CD14-positive monocyte (primary cell): Measurements from ENCODE around the gene EPS15. TPM values are rescaled to one million over a fixed set of nuclear protein-coding genes. Genes with fewer than 3 reads are reported as not detected.

Experiments used
- DNase-seq, 3 donors: peaks; one replicate each; pipeline ENCODE4 v3.0.0-alpha.2; 2011 to 2022
- H2AFZ ChIP-seq: 2 replicates; pipeline ENCODE4 v1.6.0; 2012; ENCODE audit warnings: mild to moderate bottlenecking, low read depth, low read length, inconsistent platforms; ENCODE audit not compliant: insufficient read depth, poor library complexity, severe bottlenecking
- H3K27ac ChIP-seq, 2 donors: 1 replicate in 1 of 2; 2 replicates in 1 of 2; pipeline ENCODE4 v1.5.1; 2012 to 2013; ENCODE audit warnings: low read length in 2 of 2, control low read depth in 1 of 2, inconsistent platforms in 1 of 2, low read depth in 1 of 2, mild to moderate bottlenecking in 1 of 2
- H3K27me3 ChIP-seq, 2 donors: one replicate each; pipeline versions ENCODE4 v1.6.0 to v1.6.1; 2011 to 2013; ENCODE audit warnings: low read length in 2 of 2; ENCODE audit not compliant: control insufficient read depth in 2 of 2, insufficient read depth in 2 of 2
- H3K36me3 ChIP-seq, 2 donors: replicated peaks in 1 of 2; 1 replicate in 1 of 2; 2 replicates in 1 of 2; pipeline versions ENCODE4 v1.5.1 to v1.6.1; 2012 to 2013; ENCODE audit warnings: low read length in 2 of 2, control low read depth in 1 of 2, inconsistent platforms in 1 of 2, mild to moderate bottlenecking in 1 of 2; ENCODE audit not compliant: insufficient read depth in 2 of 2, control insufficient read depth in 1 of 2
- H3K4me1 ChIP-seq, 2 donors: 1 replicate in 1 of 2; 2 replicates in 1 of 2; pipeline versions ENCODE4 v1.5.1 to v1.6.1; 2012 to 2013; ENCODE audit warnings: low read length in 2 of 2, control low read depth in 1 of 2, inconsistent platforms in 1 of 2, mild to moderate bottlenecking in 1 of 2, moderate library complexity in 1 of 2; ENCODE audit not compliant: insufficient read depth in 2 of 2, control insufficient read depth in 1 of 2
- H3K4me2 ChIP-seq: replicated peaks from 2 replicates; pipeline ENCODE3; 2012; ENCODE audit warnings: low read length, moderate library complexity, mild to moderate bottlenecking; ENCODE audit not compliant: poor library complexity, severe bottlenecking; ENCODE audit errors: extremely low read depth
- H3K4me3 ChIP-seq, 3 experiments: fragments of 200-600 bp in 1 of 3; sonication (generic) in 1 of 3; replicated peaks in 1 of 3; 1 replicate in 2 of 3; 2 replicates in 1 of 3; pipeline ENCODE4 v1.5.1; 2011 to 2013; ENCODE audit warnings: low read length in 3 of 3, mild to moderate bottlenecking in 3 of 3, control low read depth in 2 of 3, low read depth in 2 of 3, inconsistent platforms in 1 of 3, moderate library complexity in 1 of 3
- H3K79me2 ChIP-seq: 2 replicates; pipeline ENCODE4 v1.6.0; 2012; ENCODE audit warnings: mild to moderate bottlenecking, control low read depth, inconsistent platforms, low read length, moderate library complexity; ENCODE audit not compliant: insufficient read depth
- H3K9ac ChIP-seq: 2 replicates; pipeline ENCODE4 v1.6.0; 2017; ENCODE audit warnings: low read length, mild to moderate bottlenecking; ENCODE audit not compliant: insufficient read depth, poor library complexity, severe bottlenecking
- H3K9me3 ChIP-seq, 2 donors: replicated peaks in 1 of 2; 1 replicate in 1 of 2; 2 replicates in 1 of 2; pipeline versions ENCODE4 v1.5.1 to v1.6.1; 2012 to 2013; ENCODE audit warnings: low read length in 2 of 2, control low read depth in 1 of 2; ENCODE audit not compliant: control insufficient read depth in 1 of 2, insufficient read depth in 1 of 2
- H4K20me1 ChIP-seq: 2 replicates; pipeline ENCODE4 v1.6.0; 2012; ENCODE audit warnings: mild to moderate bottlenecking, low read length, control low read depth, moderate library complexity; ENCODE audit not compliant: insufficient read depth
- H3K27ac Mint-ChIP-seq, 7 donors: one replicate each; pipeline ENCODE4 v1.8.0; 2020; ENCODE audit warnings: mild to moderate bottlenecking in 7 of 7, mixed read lengths in 7 of 7, moderate library complexity in 6 of 7, inconsistent platforms in 2 of 7
- H3K27me3 Mint-ChIP-seq, 3 donors: one replicate each; pipeline ENCODE4 v1.8.0; 2021 to 2022; ENCODE audit warnings: low read depth in 3 of 3, mild to moderate bottlenecking in 3 of 3, mixed read lengths in 3 of 3, moderate library complexity in 3 of 3, inconsistent platforms in 1 of 3
- H3K36me3 Mint-ChIP-seq, 2 donors: one replicate each; pipeline ENCODE4 v1.8.0; 2020; ENCODE audit warnings: mixed read lengths in 2 of 2, inconsistent platforms in 1 of 2, mild to moderate bottlenecking in 1 of 2
- H3K4me1 Mint-ChIP-seq: one replicate; pipeline ENCODE4 v1.8.0; 2020; ENCODE audit warnings: mild to moderate bottlenecking, mixed read lengths
- H3K4me3 Mint-ChIP-seq, 2 donors: one replicate each; pipeline ENCODE4 v1.8.0; 2020; ENCODE audit warnings: mild to moderate bottlenecking in 2 of 2, mixed read lengths in 2 of 2, moderate library complexity in 1 of 2
- H3K9me3 Mint-ChIP-seq, 7 donors: one replicate each; pipeline ENCODE4 v1.8.0; 2020 to 2022; ENCODE audit warnings: mixed read lengths in 7 of 7, mild to moderate bottlenecking in 6 of 7, moderate library complexity in 6 of 7, inconsistent platforms in 2 of 7
- WGBS: methylation state at CpG from one replicate; pipeline ENCODE4 v1.1.5; 2013; ENCODE audit warnings: missing lambda C conversion rate; ENCODE audit not compliant: insufficient coverage; 5-methylcytosine and 5-hydroxymethylcytosine counted together
- intact Hi-C, 2 donors: fragments of 100-400 bp; cut with micrococcal nuclease; formaldehyde crosslinking; loops; one replicate each; pipeline versions ENCODE4 v1.15.0 to v1.15.1; 2023
- polyA plus RNA-seq, 3 donors: library from polyadenylated mRNA; depleted of rRNA in 1 of 3; unstranded in 2 of 3; stranded (reverse) in 1 of 3; fragments of 300-500 nt in 2 of 3; fragments of >200 nt in 1 of 3; fragmentation: Illumina TruSeq in 2 of 3; gene quantifications; 1 replicate in 2 of 3; 2 replicates in 1 of 3; pipeline ENCODE4 v1.2.3, GENCODE V29; 2012 to 2021
- TF ChIP-seq, protein P1 (sequence below): fragments of 200-600 bp; IDR thresholded peaks from one replicate; pipeline ENCODE4 v1.8.0; 2022; ENCODE audit warnings: antibody characterized with exemption, mild to moderate bottlenecking

EPS15 gene
- polyA plus RNA-seq, 3 donors, result 26.7 to 53.6 (median 36.4) TPM

DNA sequence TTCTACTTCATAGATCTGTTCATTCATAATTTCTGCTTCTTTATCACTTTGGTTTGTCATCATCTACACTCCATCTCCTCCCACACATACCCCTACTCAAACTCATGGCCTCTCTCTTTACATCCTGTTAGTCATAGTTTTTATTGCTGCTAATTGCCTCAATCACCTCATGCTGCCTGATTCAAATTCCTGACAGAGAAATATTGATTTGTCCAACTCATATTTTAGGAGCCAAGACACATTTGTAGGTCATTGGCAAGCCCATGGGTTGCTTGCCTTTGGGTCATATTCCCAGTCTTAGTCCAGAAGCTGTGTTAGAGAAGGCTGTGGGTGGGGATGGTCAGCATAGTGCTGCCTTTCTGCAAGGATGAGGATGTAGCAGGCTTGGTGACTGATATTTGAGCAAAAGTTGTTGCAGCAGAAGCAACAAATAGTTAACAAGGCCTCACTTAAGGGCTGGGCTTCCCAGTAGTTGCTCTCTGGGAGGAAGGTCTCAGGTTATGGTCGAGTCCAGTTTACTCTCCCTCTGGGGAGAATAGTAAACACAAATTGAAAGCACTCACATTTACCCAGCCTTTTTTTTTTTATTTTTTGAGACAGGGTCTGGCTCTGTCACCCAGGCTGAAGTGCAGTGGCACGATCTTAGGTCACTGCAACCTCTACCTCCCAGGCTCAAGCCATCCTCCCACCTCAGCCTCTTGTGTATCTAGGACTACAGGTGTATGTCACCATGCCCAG, 22.4 kb upstream of the EPS15 start:
- intact Hi-C loops, result no loop called here
- no peak overlapping the region for H3K4me2 ChIP-seq

DNA sequence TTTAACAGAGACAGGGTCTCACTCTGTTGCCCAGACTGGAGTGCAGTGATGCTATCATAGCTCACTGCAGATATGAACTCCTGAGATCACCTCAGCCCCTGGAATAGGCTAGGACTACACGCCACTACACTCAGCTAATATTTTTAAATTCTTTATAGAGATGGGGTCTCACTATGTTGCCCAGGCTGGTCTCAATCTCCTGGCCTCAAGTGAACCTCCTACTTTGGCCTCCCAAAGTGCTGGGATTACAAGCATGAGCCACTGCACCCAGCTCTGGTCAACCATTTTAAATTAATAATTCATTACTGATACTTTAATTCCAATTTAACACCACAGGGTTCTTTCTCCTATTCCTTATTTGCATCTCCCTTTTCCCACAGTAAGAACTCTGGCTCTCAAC, 18.5 kb upstream of the EPS15 start:
- H3K27ac ChIP-seq, result no peak overlapping the region
- Mint-ChIP-seq H3K36me3 (no peaks in the 10 kb centered on the region), H3K27ac (no peak overlapping the region), H3K9me3 (peaks cover 0 to 4% (median 0%) of the 10 kb centered on the region in 7 donors), H3K4me1 (no peaks in the 10 kb centered on the region), H3K4me3 (no peak overlapping the region), H3K27me3 (peaks cover 0 to 3% (median 1%) of the 10 kb centered on the region in 3 donors)
- WGBS, result no CpG with 5 or more reads among the region's 1 CpG
- H3K79me2 ChIP-seq, result no peaks in the 10 kb centered on the region
- no peak overlapping the region for H3K9ac ChIP-seq
- no peaks in the 10 kb centered on the region for H4K20me1 ChIP-seq
- no peaks in the 10 kb centered on the region for H3K27me3 ChIP-seq
- intact Hi-C loops, result no loop called here
- no peaks in the 10 kb centered on the region for H3K36me3 ChIP-seq
- H2AFZ ChIP-seq, result no peak overlapping the region
- TF ChIP-seq, protein P1, sequence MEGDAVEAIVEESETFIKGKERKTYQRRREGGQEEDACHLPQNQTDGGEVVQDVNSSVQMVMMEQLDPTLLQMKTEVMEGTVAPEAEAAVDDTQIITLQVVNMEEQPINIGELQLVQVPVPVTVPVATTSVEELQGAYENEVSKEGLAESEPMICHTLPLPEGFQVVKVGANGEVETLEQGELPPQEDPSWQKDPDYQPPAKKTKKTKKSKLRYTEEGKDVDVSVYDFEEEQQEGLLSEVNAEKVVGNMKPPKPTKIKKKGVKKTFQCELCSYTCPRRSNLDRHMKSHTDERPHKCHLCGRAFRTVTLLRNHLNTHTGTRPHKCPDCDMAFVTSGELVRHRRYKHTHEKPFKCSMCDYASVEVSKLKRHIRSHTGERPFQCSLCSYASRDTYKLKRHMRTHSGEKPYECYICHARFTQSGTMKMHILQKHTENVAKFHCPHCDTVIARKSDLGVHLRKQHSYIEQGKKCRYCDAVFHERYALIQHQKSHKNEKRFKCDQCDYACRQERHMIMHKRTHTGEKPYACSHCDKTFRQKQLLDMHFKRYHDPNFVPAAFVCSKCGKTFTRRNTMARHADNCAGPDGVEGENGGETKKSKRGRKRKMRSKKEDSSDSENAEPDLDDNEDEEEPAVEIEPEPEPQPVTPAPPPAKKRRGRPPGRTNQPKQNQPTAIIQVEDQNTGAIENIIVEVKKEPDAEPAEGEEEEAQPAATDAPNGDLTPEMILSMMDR, result no peak
- no peaks in the 10 kb centered on the region for H3K4me1 ChIP-seq
- H3K4me2 ChIP-seq, result no peak overlapping the region
- no peaks in the 10 kb centered on the region for H3K9me3 ChIP-seq
- no peak overlapping the region for H3K4me3 ChIP-seq
- DNase-seq, result no peak

More for the DNA sequence above, 22.4 kb upstream of the EPS15 start:
- no peaks in the 10 kb centered on the region for H3K79me2 ChIP-seq
- no peaks in the 10 kb centered on the region for H3K27me3 ChIP-seq
- Mint-ChIP-seq H3K4me3 (no peak overlapping the region), H3K9me3 (peaks cover 0 to 4% (median 0%) of the 10 kb centered on the region in 7 donors), H3K4me1 (no peaks in the 10 kb centered on the region), H3K36me3 (no peaks in the 10 kb centered on the region), H3K27me3 (peaks cover 1 to 5% (median 2%) of the 10 kb centered on the region in 3 donors), H3K27ac (no peak overlapping the region)
- WGBS, result no CpG with 5 or more reads among the region's 2 CpGs
- no peaks in the 10 kb centered on the region for H3K4me1 ChIP-seq
- no peaks in the 10 kb centered on the region for H3K36me3 ChIP-seq
- no peak for DNase-seq
- TF ChIP-seq, protein P1, result no peak
- H3K27ac ChIP-seq, result no peak overlapping the region
- no peaks in the 10 kb centered on the region for H3K9me3 ChIP-seq
- H2AFZ ChIP-seq, result no peak overlapping the region
- H3K4me3 ChIP-seq, result no peak overlapping the region
- no peaks in the 10 kb centered on the region for H4K20me1 ChIP-seq
- no peak overlapping the region for H3K9ac ChIP-seq
